ENCODE data around the gene PPP2R5C.
A peak's percentile ranks its signal among the peaks of the same experiment; 100 is the strongest.
"Not testable (repeated sequence)": the region's sequence is repeated elsewhere in the genome, so short reads cannot be mapped to it uniquely, and the experiment has no call there.

PPP2R5C gene

DNA sequence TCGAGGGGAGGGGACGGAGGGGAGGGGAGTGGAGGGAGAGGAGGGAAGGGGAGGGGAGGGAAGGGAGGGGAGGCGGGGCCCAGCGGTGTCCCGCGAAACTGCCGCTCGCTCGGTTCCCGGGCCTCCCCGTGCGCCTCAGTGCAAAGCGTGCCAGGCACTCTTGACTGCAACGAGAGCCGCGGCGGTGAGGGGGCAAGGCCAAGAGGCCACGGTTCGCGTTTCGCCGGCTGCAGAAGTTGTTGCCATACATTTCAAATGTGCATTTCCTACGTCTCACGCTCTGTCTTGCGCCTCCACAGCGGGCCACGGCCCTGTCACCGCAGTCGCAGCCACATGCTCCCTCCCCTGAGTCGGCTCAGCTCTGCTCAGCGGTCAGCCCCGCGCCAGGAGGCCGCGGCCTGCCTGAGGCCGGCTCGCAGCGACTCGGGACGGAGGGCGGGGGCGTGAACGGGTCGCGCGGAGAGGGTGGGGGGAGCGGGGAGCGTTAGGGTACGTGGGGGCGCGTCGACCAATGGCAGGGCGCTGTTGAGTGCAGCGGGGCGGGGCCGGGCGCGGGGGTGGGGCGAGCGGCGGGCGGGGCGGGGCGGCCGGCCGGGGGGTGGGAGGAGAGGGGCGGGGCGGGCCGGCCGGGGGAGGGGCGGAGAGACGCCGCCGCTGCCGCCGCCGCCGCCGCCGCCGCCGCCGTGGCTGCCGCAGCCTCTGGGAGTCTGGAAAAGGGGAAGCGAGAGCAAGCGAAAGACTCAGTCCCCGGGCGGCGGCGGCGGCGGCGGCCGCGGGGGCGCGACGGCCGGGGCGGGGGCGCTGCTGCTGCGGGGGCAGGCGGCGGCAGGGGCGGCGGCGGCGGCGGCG lies at the start of gene PPP2R5C:
Gene PPP2R5C, plus strand, starts transcription at position 678 of the 849 bp plus-strand sequence. CDS start 185 bp downstream, outside the sequence.
- peak; percentile 88 for DNase-seq

DNA sequence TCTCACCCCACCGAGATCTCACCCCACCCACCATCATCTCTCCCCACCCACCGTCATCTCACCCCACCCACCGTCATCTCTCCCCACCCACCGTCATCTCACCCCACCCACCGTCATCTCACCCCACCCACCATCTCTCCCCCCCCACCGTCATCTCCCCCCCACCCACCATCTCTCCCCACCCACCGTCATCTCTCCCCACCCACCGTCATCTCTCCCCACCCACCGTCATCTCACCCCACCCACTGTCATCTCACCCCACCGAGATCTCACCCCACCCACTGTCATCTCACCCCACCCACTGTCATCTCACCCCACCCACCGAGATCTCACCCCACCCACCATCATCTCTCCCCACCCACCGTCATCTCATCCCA lies 49.7 kb upstream of the PPP2R5C start:
- not testable (repeated sequence) for DNase-seq

- DNase-seq = not testable (repeated sequence)
Measured at GRCh38 chr14:101712341-101712740, 49.2 kb upstream of the PPP2R5C start.

DNA sequence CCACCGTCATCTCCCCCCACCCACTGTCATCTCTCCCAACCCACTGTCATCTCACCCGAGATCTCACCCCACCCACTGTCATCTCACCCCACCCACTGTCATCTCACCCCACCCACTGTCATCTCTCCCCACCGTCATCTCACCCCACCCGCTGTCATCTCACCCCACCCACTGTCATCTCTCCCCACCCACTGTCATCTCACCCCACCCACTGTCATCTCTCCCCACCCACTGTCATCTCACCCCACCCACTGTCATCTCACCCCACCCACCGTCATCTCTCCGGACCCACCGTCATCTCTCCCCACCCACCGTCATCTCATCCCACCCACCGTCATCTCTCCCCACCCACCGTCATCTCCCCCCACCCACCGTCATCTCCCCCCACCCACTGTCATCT lies 48.4 kb upstream of the PPP2R5C start:
- peak; percentile 16 for DNase-seq

GRCh38 chr14:101713621-101714349 lies 47.7 kb upstream of the PPP2R5C start:
- DNase-seq = peak; percentile 22

DNA sequence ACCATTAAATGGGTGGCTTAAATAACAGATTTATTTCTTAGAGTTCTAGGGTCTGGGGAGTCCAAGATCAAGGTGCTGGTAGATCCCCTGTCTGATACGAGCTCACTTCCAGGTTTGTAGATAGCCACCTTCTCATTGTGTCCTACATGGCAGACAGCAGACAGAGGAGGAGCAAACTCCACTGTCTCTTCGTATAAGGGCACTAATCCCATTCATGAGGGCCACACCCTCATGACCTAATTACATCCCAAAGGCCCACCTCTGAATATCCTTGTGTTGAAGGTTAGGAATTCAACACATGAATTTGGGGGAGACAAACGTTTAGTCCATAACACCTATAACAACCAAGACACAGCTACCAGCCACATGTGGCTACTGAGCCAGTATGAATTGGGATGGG lies 47.1 kb upstream of the PPP2R5C start:
- DNase-seq = no peak

GRCh38 chr14:101715210-101716076 lies 46.1 kb upstream of the PPP2R5C start:
- DNase-seq = no peak

- no peak for DNase-seq
Measured at GRCh38 chr14:101716077-101716950, 45.2 kb upstream of the PPP2R5C start.

GRCh38 chr14:101716956-101717662 lies 44.4 kb upstream of the PPP2R5C start:
- no peak for DNase-seq

DNA sequence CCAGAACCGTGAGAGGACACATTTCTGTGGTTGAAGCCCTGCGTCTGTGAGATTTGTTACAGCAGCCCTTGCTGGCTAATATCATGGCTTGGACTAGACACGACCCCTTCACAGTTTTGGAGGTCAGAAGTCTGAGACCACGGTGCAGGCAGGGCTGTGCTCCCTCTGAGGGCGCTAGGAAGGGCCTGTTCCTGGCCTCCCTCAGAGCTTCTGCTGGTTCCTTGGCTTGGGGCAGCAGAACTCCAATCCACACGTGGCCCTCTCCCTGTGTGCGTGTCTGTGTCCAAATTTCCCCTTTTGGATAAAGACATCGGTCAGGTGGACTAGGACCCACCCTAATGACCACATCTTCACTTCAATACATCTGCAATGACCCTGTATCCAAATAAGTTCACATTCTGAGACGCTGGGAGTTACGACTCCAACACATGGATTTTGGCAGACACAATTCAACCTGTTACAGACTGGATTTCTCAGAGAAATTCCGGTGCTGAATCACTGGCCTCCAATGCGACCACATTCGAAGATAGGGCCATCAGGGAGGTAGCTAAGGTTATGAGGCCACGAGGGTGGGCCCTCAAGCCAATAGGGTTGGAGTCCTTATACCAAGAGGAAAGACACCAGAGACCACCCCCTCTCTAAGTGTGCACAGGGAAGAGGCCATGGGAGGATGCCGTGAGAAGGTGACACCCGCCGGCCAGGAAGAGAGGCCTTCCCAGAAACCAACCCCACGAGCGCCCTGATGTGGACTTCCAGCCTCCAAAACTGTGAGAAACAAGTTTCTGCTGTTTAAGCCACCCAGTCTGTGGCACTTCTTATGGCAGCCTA lies 43.6 kb upstream of the PPP2R5C start:
- no peak for DNase-seq

GRCh38 chr14:101719045-101719645 lies 42.4 kb upstream of the PPP2R5C start:
- DNase-seq = no peak

DNA sequence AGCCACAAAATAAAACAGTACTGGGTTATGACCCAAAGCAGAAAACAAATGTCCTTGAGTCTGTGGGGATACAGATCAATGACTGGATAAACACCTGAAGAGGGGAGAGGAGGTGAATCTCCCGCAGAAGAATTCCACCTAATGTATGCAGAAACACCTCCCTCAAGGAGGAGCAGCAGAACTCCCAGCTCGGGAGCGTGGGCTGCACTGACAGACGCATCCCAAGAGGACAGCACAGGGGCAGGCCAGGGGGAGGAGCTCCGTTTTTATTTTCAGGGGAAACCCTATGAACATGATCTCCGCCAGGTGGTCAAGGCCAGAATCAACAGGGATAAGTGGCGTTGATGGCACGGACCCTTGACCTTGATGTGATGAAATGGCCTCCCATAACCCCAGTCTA lies 41.8 kb upstream of the PPP2R5C start:
- no peak for DNase-seq

GRCh38 chr14:101721111-101721510 lies 40.4 kb upstream of the PPP2R5C start:
- no peak for DNase-seq

- DNase-seq = peak; percentile 74
Measured at GRCh38 chr14:101721951-101722661, 39.4 kb upstream of the PPP2R5C start.

DNA sequence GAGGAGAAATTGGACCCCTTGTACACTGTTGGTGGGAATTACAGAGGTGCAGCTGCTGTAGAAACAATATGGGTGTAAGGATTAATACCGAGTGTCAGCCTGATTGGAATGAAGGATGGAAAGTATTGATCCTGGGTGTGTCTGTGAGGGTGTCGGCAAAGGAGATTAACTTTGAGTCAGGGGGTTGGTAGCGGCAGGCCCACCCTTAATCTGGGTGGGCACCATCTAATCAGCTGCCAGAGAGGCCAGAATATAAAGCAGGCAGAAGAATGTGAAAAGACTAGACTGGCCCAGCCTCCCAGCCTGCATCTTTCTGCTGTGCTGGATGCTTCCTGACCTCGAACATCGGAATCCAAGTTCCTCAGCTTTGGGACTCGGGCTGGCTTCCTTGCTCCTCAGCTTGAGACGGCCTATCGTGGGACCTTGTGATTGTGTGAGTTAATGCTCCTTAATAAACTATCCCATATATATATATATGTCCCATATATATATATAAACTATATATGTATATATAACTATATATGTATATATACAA lies 38.4 kb upstream of the PPP2R5C start:
- DNase-seq = no peak

- DNase-seq = not testable (repeated sequence)
Measured at GRCh38 chr14:101725652-101726051, 35.9 kb upstream of the PPP2R5C start.

GRCh38 chr14:101726295-101726953 lies 35.1 kb upstream of the PPP2R5C start:
- no peak for DNase-seq

DNA sequence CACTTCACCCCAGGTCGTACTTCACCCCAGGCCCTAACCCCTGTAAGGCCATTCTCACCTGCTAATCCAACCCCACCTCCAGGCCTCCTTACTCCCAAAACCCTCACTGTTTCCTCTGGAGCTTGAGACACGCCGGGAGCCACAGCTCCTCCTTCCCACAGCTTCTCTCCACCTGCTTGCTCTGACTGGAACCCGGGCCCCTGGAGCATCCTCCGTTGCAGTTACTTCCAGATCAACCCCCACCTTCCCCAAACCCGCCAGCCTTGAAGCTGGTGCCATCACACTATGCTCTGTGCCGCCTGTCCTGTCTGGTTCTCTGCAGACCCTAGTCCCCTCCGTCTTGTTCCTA lies 34.6 kb upstream of the PPP2R5C start:
- DNase-seq = no peak

Data from stimulated activated CD8-positive, alpha-beta memory T cell treated with anti-CD3 and anti-CD28 coated beads, Interleukin-4, amount 100 ng/mL, for 48 hours (primary cell).